ENCODE results near the gene PRMT1.

DNA sequence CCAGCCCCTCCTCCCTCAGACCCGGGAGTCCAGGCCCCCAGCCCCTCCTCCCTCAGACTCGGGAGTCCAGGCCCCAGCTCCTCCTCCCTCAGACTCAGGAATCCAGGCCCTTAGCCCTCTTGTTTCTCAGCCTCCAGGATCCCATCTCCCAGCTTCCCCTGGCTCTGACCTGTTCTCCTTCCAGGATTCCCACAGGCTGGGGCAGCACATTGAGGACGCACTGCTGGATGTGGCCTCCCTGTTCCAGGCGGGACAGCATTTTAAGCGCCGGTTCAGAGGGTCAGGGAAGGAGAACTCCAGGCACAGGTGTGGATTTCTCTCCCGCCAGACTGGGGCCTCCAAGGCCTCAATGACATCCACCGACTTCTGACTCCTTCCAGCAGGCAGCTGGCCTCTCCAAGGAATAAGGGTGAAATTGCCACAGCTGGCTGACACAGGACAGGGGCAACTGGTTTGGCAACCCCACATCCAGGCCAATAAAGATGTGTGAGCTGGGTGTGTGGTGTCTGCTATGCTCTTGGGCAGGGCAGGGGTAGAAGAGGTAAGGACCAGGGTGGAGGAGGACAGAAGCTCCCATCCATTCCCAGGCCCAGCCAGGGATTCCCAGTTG, 36.3 kb downstream of the PRMT1 start:
- TF ChIP-seq EZH2 (IDR thresholded peaks at IDR 0.05; ENCODE audit: low read length, missing control alignments), result no peak
- TF ChIP-seq, protein P1, sequence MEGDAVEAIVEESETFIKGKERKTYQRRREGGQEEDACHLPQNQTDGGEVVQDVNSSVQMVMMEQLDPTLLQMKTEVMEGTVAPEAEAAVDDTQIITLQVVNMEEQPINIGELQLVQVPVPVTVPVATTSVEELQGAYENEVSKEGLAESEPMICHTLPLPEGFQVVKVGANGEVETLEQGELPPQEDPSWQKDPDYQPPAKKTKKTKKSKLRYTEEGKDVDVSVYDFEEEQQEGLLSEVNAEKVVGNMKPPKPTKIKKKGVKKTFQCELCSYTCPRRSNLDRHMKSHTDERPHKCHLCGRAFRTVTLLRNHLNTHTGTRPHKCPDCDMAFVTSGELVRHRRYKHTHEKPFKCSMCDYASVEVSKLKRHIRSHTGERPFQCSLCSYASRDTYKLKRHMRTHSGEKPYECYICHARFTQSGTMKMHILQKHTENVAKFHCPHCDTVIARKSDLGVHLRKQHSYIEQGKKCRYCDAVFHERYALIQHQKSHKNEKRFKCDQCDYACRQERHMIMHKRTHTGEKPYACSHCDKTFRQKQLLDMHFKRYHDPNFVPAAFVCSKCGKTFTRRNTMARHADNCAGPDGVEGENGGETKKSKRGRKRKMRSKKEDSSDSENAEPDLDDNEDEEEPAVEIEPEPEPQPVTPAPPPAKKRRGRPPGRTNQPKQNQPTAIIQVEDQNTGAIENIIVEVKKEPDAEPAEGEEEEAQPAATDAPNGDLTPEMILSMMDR (conservative IDR thresholded peaks at IDR 0.05 in 1 of 2, IDR thresholded peaks at IDR 0.05 in 1 of 2; ENCODE audit: low read depth in 1 of 2, low read length in 2 of 2), result no peak

Data from fibroblast of lung (primary cell).